HT-29 (cell line): ENCODE data around the gene PI4KA. TPM values are rescaled to one million over a fixed set of nuclear protein-coding genes. Genes with fewer than 3 reads are reported as not detected.
A peak's percentile ranks its signal among the peaks of the same experiment; 100 is the strongest.
"Not testable (repeated sequence)": the region's sequence is repeated elsewhere in the genome, so short reads cannot be mapped to it uniquely, and the experiment has no call there.

Experiments used
- DNase-seq: peaks from one replicate; pipeline ENCODE4 v3.0.0-alpha.2; 2015; ENCODE audit warnings: low spot score
- total RNA-seq: library from RNA; depleted of rRNA; stranded (reverse); fragments of >200 nt; shearing (Covaris generic); gene quantifications from 2 replicates; pipeline ENCODE4 v1.2.3, GENCODE V29; 2014

The PI4KA gene
- total RNA-seq, 1 experiment from 2014 or later = 127 TPM

DNA sequence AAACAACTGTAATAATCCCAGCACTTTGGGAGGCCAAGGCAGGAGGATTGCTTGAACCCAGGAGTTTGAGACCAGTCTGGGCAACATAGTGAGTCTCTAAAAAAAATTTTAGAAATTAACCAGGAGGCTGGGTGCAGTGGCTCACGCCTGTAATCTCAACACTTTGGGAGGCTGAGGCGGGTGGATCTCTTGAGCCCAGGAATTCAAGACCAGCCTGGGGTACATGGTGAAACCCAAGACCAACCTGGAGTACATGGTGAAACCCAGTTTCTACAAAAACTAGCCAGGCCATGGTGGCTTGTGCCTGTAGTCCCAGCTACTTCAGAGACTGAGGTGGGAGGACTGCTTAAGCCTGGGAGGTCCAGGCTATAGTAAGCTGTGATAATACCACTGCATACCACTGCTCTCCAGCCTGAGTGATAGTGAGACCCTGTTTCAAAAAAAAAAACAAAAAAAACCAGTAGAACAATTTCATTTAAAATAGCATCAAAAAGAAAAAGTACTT is 11.2 kb downstream of the PI4KA start:
- no peak for DNase-seq

DNA sequence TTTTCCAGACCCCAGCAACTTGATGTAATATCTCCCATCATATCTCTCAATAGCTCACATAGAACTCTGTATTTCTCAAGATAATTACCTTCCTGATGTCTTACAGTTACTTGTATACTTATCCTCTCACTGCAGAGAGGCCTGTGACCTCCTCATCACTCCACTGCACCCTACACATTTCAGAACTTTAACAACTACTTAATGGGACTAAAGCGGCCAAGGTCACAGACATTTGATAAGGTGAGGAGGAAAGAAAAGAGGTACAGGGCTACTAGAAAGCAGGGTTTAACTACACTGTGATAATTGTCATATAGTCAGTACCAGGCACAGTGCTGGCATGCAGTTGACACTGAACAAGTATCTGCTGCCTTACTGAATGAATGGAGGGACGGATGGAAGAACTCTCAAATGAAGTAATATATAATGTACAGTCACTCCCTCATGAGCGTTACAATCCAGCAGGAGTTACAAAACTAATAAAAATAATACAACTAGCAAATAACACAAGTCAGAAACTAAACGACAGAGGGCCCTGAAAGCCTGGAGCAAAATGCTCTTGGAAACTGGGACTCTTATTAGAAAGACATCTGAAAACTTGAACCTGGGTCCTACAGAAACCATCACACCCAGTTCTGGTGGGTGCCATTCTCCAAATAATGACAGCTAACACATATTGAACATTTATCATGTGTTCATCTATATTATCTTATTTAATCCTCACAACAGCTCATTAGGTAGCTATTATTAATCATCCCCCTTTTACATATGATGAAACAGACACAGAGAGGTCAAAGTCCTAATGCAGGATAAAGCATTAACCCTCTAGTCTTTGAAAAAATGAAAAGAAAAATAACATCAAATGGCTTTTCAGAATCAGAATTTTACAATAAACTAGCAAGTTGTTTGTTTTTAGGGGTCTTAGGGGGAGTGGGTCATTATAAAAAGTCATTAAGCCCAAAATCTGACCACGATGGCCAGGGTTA is 14.3 kb downstream of the PI4KA start:
- peak; percentile 21 for DNase-seq

DNA sequence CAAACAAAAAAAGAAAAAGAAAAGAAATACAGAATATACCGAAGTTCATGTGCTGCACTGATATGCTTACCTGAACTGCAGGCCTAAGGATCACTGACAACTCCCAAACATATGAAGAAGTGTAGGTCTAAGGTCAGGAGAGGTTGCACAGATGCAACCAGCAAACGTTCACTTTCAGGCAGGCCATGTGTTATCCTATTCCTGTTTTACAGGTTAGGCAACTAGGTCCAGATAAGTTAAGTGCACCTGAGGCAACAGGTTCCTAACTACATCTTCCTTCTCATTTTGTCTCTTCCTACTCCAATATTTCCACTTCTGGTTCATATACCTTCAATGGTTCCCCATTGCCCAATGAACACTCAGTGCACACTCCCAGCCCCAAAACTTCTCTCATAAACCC is 15.1 kb downstream of the PI4KA start:
- peak; percentile 80 for DNase-seq

GRCh38 chr22:20840646-20841371 is 17.8 kb downstream of the PI4KA start:
- DNase-seq = no peak

- DNase-seq = no peak
Observed at GRCh38 chr22:20839837-20840645, 18.6 kb downstream of the PI4KA start.

DNA sequence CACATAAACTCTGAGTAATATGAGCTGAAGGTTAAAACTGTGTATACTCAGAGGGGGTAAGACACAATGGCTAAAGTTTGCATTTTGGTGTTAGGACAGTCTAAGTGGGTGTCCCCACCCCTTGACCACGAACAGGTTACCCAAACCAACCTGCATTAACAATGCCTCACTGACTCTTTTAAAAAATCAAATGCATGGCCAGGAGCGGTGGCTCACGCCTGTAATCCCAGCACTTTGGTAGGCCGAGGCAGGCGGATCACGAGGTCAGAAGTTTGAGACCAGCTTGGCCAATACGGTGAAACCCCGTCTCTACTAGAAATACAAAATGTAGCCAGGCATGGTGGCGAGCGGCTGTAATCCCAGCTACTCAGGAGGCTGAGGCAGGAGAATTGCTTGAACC is 19.3 kb downstream of the PI4KA start:
- DNase-seq = not testable (repeated sequence)

DNA sequence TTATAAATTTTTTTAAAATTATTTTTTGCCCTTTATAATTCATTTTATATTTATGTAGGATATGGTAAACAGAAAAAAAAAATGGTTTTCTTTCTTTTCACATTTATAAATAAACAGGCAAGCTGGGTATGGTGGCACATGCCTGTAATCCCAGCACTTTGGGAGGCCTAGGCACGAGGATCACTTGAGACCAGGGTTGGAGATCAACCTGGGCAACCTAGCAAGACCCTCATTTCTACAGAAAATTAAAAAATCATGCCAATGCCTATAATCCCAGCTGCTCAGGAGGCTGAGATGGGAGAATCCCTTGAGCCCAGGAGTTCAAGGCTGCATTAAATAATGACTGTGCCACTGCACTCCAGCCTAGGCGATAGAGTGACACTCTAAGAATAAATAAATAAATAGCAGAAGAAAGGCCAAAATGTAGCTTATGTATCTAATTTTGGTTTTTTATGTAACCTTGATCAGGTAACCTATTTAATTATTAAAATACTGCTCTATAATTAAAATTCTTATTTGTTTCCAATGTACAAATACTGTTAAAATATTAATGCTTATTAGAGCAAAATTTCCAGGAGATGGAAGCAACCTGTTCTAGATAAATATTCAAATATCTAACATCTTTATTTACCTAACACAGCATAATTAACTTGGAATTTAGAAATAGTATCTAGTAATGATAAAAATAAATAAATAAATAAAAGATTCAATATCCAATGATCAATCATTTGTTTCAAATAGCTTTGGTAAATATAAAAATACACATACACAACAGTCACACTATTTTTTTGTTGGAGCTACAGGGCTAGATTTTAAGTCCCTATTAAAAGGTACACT is 21.4 kb downstream of the PI4KA start:
- no peak for DNase-seq

DNA sequence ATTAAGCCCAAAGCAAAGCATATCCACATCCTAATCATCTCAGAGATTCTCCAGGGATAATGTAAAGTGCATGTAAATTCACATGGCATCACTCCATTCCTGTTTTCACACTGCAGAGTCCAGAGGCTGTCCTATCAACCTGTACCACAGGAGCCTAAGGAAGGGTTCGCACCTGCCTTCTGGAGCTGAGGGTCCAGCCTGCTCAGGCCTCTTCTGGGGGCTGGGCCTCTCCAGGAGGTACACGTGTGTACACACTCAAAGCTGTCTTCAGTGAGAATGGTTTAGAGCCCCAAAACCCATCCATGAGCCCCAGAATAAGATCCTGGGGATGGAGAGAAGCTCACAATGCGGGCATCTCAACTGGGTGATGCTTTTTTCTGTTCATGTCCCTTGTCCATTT is 23.9 kb downstream of the PI4KA start:
- DNase-seq = no peak

DNA sequence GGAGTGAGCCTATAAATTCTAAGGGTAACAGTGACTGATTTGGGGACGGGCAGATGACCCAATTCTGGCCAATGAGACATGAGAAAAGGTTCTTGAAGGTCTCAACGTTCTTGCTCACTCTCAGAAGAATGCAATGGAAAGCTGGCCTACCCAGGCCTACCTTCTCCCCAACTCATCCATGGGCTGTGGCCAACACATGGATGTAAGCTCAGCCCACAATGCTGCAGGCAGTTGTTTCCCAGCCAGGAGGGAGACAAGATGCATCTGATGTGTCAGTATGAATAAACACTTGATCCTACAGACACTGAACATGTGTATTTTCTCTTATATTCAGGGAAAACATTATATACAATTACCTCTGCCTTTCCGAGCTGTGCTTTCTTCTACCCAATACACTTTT is 24.4 kb downstream of the PI4KA start:
- no peak for DNase-seq

GRCh38 chr22:20833225-20833665 is 25.4 kb downstream of the PI4KA start:
- no peak for DNase-seq

DNA sequence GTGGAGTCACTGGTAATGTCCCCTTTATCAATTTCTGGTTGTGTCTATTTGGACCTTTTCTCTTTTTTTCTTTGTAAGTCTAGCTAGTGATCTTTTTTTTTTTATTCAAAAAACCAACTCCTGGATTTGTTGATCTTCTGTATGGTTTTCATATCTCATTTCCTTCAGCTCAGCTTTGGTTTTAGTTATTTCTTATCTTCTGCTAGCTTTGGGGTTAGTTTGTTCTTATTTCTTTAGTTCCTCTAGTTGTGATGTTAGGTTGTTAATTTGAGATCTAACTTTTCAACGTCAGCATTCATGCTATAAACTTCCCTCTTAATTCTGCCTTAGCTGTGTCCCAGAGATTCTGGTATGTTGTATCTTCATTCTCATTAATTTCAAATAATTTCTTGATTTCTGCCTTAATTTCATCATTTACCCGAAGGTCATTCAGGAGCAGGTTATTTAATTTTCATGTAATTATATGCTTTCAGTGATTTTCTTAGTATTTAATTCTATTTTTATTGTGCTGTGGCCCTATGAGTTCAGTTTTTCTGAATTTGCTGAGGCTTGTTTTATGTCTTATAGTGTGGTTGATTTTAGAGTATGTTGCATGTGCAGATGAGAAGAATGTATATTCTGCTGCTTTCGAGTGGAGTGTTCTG is 29.0 kb downstream of the PI4KA start:
- DNase-seq = no peak

GRCh38 chr22:20826373-20827152 is 32.0 kb downstream of the PI4KA start:
- DNase-seq = not testable (repeated sequence)

- no peak for DNase-seq
Observed at GRCh38 chr22:20825624-20826023, 33.0 kb downstream of the PI4KA start.

GRCh38 chr22:20825216-20825615 is 33.4 kb downstream of the PI4KA start:
- not testable (repeated sequence) for DNase-seq

DNA sequence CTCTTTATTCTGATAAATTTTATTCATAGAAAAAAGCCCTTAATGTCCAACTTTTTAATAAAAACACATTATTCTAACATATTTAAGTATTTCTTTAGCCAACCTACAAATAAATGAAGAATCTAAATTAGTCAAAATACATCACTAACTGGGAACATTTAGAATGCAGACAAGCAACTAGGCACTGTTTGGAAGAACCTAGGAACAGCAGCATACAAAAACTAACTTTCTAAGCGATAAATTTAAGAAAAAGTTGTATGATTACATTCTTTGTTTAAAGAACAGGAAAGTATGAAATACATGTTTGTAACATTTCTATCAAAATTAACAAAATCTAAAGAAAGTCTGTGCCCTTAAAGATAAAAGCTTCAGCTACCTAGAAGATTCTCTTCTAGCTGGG is 35.3 kb downstream of the PI4KA start:
- no peak for DNase-seq

GRCh38 chr22:20822240-20822639 is 36.4 kb downstream of the PI4KA start:
- no peak for DNase-seq

DNA sequence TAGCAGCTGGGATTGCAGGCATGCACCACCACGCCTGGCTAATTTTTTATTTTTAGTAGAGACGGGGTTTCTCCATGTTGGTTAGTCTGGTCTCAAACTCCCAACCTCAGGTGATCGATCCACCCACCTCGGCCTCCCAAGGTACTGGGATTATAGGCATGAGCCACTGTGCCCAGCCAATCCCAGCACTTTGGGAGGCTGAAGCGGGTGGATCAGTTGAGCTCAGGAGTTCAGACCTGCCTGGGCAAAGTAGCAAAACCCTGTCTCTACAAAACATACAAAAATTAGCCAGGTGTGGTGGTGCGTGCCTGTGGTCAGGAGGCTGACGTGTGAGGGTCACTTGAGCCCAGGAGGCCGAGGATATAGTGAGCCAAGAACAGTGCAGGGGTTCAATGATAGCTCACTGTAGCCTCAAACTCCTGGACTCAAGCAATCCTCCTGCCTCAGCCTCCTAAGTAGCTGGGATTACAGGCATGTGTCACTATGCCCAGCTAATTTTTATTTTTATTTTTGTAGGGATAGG is 36.8 kb downstream of the PI4KA start:
- DNase-seq = not testable (repeated sequence)

DNA sequence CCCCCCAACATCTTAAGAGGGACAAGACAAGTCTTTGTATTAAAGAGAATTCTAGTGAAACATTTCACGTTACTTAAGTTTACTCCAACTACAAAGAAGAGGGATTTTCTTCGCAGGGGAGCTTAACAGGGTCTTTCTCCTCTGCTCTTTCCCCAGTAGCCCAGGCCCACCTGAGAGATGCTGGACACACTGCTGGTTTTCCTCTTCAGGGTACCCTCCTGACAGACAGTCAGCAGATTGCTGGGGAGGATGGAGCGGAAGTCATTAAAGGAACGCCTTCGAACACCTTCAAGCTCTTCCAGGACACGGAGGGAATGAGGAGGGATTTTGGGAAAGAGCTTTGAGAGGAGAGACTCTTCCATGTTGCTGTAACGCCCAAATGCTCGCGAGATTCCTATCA is 39.1 kb downstream of the PI4KA start:
- no peak for DNase-seq

DNA sequence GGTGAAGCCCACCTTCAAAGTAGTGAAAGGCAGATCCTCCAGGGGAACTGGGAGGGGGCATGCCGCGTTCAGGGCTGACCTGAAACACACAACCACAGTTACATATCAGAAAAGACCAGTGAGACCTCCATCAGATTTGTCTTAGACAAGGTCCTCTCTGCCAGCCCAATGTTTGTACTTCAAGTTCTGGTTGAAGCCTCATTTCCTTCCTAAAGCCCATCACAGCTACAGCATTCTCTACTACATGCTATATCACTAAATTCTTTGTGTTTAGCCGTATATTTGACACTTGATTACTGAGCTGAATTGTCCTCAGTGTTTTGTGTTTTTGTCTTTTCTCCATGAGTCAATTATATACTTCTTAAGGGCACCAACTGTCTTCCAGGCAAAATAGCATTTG is 40.1 kb downstream of the PI4KA start:
- no peak for DNase-seq
